ENCODE measurements around the gene ZNF444. TPM values are rescaled to one million over a fixed set of nuclear protein-coding genes. Genes with fewer than 3 reads are reported as not detected.

ZNF444 gene
- polyA plus RNA-seq, 2 of the 4 experiments (the other 2 are of a cell fraction), result 16.5 to 26.2 TPM

DNA sequence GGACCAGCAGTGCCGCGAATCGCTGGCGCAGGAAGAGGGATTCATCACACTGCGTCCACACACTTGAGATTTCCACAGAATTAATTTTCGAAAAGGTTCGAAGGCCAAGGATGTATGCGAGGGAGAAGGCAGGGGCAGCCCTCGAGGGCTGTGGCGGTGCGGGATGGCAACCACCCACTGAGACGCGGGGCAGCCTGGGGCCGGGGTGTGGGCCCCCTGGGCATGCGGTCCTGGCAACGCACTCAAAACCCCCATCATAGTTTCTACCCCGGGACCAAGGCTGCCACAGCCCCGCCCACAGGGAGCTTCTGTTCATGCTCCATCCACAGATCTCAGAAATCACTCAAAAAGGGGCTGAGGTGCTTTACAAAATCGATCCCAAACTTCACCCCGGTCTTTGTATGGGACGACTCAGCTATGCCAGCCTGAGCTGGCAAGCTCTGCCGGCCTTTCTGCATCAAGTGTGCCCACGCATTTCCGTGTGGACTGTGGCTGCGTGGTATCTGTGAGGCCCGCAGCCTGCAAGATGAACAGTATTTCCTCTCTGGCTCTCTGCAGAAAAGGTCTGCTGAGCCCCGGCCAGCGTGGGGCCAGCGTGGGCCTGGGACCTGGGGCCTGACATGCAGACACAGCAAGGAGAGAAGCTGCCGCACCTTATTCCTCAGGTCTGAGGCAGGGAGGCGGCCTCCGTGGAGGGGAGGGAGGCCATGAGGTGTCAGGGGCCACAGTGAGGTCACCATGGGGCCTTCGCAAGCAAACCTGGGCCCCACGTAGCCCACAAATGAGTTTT is 39.1 kb upstream of the ZNF444 start:
- no peak for ATAC-seq
- WGBS (ENCODE audit: missing lambda C conversion rate), result 94% methylated on average over 34 of the region's 34 CpGs
- no peak for FAIRE-seq
- ChIA-PET POLR2A (no interaction called here), CTCF (interaction anchor here (0.6 to 1.5 kb wide), 5 partner anchors 20 to 151 kb away, joined by 3 to 4 read pairs (median 3); no protein-coding TSS in a partner anchor)
- no peak overlapping the region for H3K27ac ChIP-seq
- H3K9me3 ChIP-seq, result no peaks in the 10 kb centered on the region
- H3K4me1 ChIP-seq, result no peaks in the 10 kb centered on the region
- no peak overlapping the region for H3K4me3 ChIP-seq
- TF ChIP-seq RNF2 (IDR thresholded peaks at IDR 0.05; ENCODE audit: borderline replicate concordance, low read depth), result no peak
- TF ChIP-seq CHD2 (IDR thresholded peaks at IDR 0.05; ENCODE audit: low read length, partially characterized antibody), result no peak
- no peak overlapping the region for H3K4me2 ChIP-seq
- no peak for DNase-seq (ENCODE audit: low read depth in 1 of 2, low spot score in 1 of 2)

DNA sequence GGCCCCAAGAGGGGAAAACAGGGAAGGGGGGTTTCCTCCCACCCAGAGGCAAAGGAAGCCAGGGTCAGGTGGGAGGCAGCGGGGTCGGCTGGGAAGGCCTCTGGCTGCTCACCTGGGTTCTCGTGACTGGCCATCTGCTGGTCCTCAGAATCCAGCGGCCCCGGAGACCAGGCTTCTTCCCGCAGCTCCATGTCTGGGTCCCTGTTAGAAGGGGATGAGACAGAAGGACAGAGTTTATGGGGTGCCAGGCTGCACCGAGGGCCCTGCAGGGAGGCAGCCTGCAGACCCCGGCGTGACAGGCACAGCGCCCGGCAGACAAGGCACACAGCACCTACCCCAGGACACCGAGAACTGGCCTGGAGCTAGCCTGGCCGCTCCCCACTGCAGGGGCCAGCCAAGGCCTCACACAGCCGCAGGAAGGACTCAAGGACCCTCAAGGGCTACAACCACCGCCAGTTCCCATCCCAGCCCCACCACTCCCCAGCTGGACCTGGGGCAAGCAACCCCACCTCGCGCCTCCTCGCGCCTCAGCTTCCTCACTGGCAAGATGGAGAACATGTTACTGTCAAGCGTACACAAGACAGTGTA is 38.0 kb upstream of the ZNF444 start:
- no peaks in the 10 kb centered on the region for H3K4me1 ChIP-seq
- no peak for DNase-seq (ENCODE audit: low read depth in 1 of 2, low spot score in 1 of 2)
- no peak for ATAC-seq
- 91% methylated on average over 13 of the region's 20 CpGs for whole genome bisulfite sequencing (ENCODE audit: missing lambda C conversion rate)
- ChIA-PET POLR2A (no interaction called here), CTCF (interaction anchor here (1.0 to 1.5 kb wide), 4 partner anchors 13 to 150 kb away, joined by 3 to 4 read pairs (median 4); no protein-coding TSS in a partner anchor)
- no peak overlapping the region for H3K4me2 ChIP-seq
- TF ChIP-seq, protein P1, sequence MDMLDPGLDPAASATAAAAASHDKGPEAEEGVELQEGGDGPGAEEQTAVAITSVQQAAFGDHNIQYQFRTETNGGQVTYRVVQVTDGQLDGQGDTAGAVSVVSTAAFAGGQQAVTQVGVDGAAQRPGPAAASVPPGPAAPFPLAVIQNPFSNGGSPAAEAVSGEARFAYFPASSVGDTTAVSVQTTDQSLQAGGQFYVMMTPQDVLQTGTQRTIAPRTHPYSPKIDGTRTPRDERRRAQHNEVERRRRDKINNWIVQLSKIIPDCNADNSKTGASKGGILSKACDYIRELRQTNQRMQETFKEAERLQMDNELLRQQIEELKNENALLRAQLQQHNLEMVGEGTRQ (IDR thresholded peaks at IDR 0.05), result no peak
- no peak for TF ChIP-seq HOXB5 (CRISPR knock-in tag; IDR thresholded peaks at IDR 0.05)
- TF ChIP-seq PHF8 (IDR thresholded peaks at IDR 0.05; ENCODE audit: borderline replicate concordance, low read depth), result no peak
- TF ChIP-seq NFE2L2 (conservative IDR thresholded peaks at IDR 0.05; ENCODE audit: low read length), result no peak
- no peak for TF ChIP-seq RFX5 (IDR thresholded peaks at IDR 0.05)
- no peak for TF ChIP-seq CHD2 (IDR thresholded peaks at IDR 0.05; ENCODE audit: low read length, partially characterized antibody)
- no peak for FAIRE-seq
- H3K27ac ChIP-seq, result no peak overlapping the region
- no peaks in the 10 kb centered on the region for H3K9me3 ChIP-seq
- no peak overlapping the region for H3K4me3 ChIP-seq

DNA sequence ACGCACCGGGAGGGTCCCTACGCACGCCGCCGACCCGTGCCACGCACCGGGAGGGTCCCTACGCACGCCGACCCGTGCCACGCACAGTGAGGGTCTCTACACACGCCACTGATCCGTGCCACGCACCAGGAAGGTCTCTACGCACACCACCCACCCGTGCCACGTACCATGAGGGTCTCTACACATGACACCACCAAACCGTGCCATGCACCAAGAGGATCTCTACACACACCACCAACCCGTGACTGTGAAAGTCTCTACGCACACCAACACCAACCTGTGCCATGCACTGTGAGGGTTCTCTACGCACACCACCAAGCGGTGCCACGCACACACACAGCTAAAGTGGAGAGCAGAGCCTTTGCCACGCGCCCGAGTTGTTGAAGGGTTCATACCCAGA is 36.7 kb upstream of the ZNF444 start:
- FAIRE-seq (no peak), DNase-seq (ENCODE audit: low read depth in 1 of 2, low spot score in 1 of 2) (no peak), ATAC-seq (no peak)
- CTCF ChIA-PET, result interaction anchor here (1.0 to 2.1 kb wide), 8 partner anchors 9 to 148 kb away, joined by 3 to 13 read pairs (median 4); partner anchors contain the start of gene ZNF444
- H3K9me3 ChIP-seq, result no peaks in the 10 kb centered on the region
- no peak overlapping the region for H3K4me3 ChIP-seq
- TF ChIP-seq MAFK (IDR thresholded peaks at IDR 0.05; ENCODE audit: partially characterized antibody) (no peak), FOSB (CRISPR knock-in tag; IDR thresholded peaks at IDR 0.05) (no peak), ZFP36 (IDR thresholded peaks at IDR 0.05; ENCODE audit: borderline replicate concordance, partially characterized antibody) (no peak), HOXB13 (CRISPR knock-in tag; IDR thresholded peaks at IDR 0.05; ENCODE audit: low read depth) (no peak)
- TF ChIP-seq, protein P2, sequence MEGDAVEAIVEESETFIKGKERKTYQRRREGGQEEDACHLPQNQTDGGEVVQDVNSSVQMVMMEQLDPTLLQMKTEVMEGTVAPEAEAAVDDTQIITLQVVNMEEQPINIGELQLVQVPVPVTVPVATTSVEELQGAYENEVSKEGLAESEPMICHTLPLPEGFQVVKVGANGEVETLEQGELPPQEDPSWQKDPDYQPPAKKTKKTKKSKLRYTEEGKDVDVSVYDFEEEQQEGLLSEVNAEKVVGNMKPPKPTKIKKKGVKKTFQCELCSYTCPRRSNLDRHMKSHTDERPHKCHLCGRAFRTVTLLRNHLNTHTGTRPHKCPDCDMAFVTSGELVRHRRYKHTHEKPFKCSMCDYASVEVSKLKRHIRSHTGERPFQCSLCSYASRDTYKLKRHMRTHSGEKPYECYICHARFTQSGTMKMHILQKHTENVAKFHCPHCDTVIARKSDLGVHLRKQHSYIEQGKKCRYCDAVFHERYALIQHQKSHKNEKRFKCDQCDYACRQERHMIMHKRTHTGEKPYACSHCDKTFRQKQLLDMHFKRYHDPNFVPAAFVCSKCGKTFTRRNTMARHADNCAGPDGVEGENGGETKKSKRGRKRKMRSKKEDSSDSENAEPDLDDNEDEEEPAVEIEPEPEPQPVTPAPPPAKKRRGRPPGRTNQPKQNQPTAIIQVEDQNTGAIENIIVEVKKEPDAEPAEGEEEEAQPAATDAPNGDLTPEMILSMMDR (IDR thresholded peaks at IDR 0.05), result no peak
- no peak overlapping the region for H3K27ac ChIP-seq
- H3K4me2 ChIP-seq, result no peak overlapping the region
- POLR2A ChIA-PET, result interaction anchor here (0.6 to 1.5 kb wide), 3 partner anchors 15 to 36 kb away, joined by 3 to 5 read pairs (median 3); partner anchors contain the start of gene ZNF444
- no peaks in the 10 kb centered on the region for H3K4me1 ChIP-seq
- over 99% methylated on average over 27 of the region's 29 CpGs for WGBS (ENCODE audit: missing lambda C conversion rate)

DNA sequence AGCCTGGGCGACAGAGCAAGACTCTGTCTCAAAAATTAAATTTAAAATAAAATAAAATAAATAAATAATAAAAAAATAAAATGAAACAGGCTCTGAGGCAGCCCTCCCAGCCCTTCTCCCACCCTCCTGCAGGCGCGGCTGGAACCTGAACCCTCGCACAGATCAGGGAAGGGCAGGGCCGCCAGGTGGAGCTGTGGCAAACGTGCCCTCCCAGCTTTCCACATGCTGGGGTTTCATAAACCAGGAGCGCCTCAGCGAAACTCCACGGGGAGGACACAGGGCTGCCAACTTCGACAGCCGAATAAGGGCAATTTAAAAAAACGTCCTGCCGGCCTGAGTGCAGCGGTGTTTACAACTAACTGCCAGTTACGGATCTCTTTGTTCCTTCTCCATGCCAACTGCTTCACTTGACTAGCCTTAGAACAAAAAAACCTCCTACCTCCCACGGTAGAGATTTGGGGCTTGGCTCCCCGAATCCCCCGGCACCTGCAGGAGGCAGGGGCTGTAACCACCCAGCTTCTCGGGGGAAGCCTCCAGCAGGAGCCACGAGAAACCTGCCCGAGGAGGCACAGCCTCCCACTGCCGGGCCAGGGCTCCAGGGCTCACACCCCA is 35.9 kb upstream of the ZNF444 start:
- no peak overlapping the region for H3K4me2 ChIP-seq
- 50% methylated on average over 22 of the region's 22 CpGs for WGBS (ENCODE audit: missing lambda C conversion rate)
- DNase-seq (ENCODE audit: low read depth in 1 of 2, low spot score in 1 of 2) (peak; percentile 57 to 77), FAIRE-seq (no peak), ATAC-seq (peak; percentile 72 to 85)
- POLR2A ChIA-PET, result interaction anchor here (0.6 to 1.5 kb wide), 3 partner anchors 15 to 35 kb away, joined by 3 to 5 read pairs (median 3); partner anchors contain the start of gene ZNF444
- H3K9me3 ChIP-seq, result no peaks in the 10 kb centered on the region
- H3K4me3 ChIP-seq, result no peak overlapping the region
- no peaks in the 10 kb centered on the region for H3K4me1 ChIP-seq
- H3K27ac ChIP-seq, result 0 out of 6 replicates have a peak overlapping the region, but pooled peaks of 1 of the 2 experiments have one; percentile 6
- CTCF ChIA-PET, result interaction anchor here (0.9 to 2.1 kb wide), 12 partner anchors 9 to 228 kb away, joined by 3 to 13 read pairs (median 4); partner anchors contain the start of gene ZNF444
- TF ChIP-seq FOSB (CRISPR knock-in tag; IDR thresholded peaks at IDR 0.05) (no peak), CHD4 (IDR thresholded peaks at IDR 0.05; ENCODE audit: borderline replicate concordance) (no peak), POLR2AphosphoS2 (conservative IDR thresholded peaks at IDR 0.05; ENCODE audit: low read length) (no peak), GATA3 (IDR thresholded peaks at IDR 0.05; ENCODE audit: borderline replicate concordance) (no peak), HOXA7 (CRISPR knock-in tag; IDR thresholded peaks at IDR 0.05) (no peak), CBX8 (IDR thresholded peaks at IDR 0.05) (no peak), SMC3 (IDR thresholded peaks at IDR 0.05) (peak; percentile 48; the same call in 2 of the 3 replicates), SREBF2 (IDR thresholded peaks at IDR 0.05) (no peak), BHLHE40 (IDR thresholded peaks at IDR 0.05; ENCODE audit: low read depth, low read length) (no peak), CBX2 (IDR thresholded peaks at IDR 0.05; ENCODE audit: borderline replicate concordance, low read depth) (no peak), HOXB13 (CRISPR knock-in tag; IDR thresholded peaks at IDR 0.05; ENCODE audit: low read depth) (no peak), JUN (IDR thresholded peaks at IDR 0.05) (no peak), ZNF302 (CRISPR knock-in tag; IDR thresholded peaks at IDR 0.05) (no peak), JUNB (IDR thresholded peaks at IDR 0.05) (no peak)
- TF ChIP-seq, protein P3, sequence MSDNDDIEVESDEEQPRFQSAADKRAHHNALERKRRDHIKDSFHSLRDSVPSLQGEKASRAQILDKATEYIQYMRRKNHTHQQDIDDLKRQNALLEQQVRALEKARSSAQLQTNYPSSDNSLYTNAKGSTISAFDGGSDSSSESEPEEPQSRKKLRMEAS (IDR thresholded peaks at IDR 0.05), result peak; percentile 78

Measured in A549 (cell line).